Glomerular endothelial cell (primary cell): ENCODE measurements around the gene TRIM29. TPM values are rescaled to one million over a fixed set of nuclear protein-coding genes. Genes with fewer than 3 reads are reported as not detected.
A peak's percentile ranks its signal among the peaks of the same experiment; 100 is the strongest.
"Not testable (repeated sequence)": the region's sequence is repeated elsewhere in the genome, so short reads cannot be mapped to it uniquely, and the experiment has no call there.

Source experiments
- DNase-seq: peaks from one replicate; pipeline ENCODE4 v3.0.0-alpha.2; 2011; ENCODE audit warnings: low read depth, low spot score; ENCODE audit errors: extremely low read depth
- total RNA-seq: library from RNA; depleted of rRNA; stranded (reverse); fragments of >200 nt; gene quantifications from 2 replicates; pipeline ENCODE4 v1.2.3, GENCODE V29; 2015

Gene TRIM29
- total RNA-seq, 1 donor from 2014 or later = not detected

- DNase-seq = peak; percentile 18
Measured at GRCh38 chr11:120172054-120172911, 34.4 kb upstream of the TRIM29 start.

- DNase-seq = no peak
Measured at GRCh38 chr11:120170741-120171261, 32.9 kb upstream of the TRIM29 start.

- no peak for DNase-seq
Measured at GRCh38 chr11:120169981-120170698, 32.2 kb upstream of the TRIM29 start.

DNA sequence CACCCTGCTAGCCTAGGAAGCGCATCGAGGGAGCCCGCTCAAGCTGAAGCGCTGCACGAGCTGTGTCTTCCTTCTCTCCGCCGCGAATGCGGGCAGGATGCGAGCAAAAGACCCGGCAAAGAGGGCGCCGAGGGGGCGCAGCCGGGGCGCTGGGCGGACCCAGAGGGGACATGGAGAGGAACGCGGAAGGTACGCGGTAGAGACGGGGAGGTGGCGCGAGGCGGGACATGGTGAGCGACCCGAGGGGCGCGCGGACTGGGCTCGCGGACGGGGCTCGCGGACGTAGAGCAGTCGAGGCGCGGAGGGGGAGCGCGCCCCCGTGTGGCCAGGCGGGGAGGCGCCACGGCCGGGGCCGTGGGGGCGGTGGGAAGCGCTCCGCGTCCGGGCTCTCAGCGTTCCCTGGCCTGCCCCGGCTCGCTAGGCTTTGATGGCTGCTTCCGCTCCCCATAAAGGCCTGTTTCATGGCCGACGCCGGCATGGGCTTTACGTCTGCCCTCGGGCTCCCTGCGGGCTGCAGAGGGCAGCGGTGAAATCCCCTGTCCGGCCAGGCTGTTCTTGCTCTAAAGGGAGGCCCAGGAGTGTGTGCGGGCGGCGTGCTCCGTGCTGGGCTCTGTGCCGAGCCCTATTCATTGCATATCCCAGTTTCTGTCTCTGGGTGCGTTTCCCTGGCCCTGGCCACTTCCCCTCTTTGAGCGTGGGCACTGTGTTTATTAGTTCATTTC is 31.2 kb upstream of the TRIM29 start:
- DNase-seq = no peak

- no peak for DNase-seq
Measured at GRCh38 chr11:120168108-120168959, 30.4 kb upstream of the TRIM29 start.

DNA sequence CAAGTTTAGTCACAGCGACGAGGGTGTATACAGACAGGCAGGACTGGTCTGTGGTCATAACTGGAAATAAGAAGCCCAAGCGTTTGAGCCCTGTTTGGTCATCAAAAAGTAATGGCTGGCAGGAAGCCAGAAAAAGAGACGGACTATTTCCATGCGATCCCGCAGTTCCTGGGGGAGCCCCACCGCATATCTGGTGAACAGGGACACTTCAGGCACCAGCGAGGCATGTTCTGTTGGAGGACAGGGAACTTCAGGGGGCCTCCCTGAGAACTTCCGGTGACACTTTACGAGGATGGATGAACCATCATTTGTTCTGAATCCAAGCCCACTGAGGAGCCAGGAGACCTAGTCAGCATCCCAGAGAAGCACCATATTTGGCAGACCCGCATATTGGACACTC is 29.7 kb upstream of the TRIM29 start:
- no peak for DNase-seq

DNA sequence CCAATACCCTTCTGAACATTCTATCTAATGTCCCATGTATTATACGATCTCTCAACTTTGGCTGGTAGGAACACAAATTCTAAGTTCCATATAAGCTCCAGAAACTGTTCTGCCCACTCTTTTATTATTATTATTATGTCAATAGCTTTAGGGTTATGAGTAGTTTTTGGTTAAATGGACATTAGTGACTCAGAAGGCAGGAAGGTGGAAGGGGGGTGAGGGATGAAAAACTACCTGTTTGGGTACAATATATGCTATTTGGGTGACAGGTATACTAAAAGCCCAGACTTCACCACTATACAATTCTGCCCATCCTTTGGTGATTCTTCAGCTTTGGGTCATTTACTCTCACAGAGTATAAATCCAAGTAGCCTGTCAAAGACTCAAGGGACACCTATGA is 22.5 kb upstream of the TRIM29 start:
- no peak for DNase-seq

- DNase-seq = no peak
Measured at GRCh38 chr11:120153221-120153620, 15.3 kb upstream of the TRIM29 start.

- no peak for DNase-seq
Measured at GRCh38 chr11:120151536-120151935, 13.6 kb upstream of the TRIM29 start.

- no peak for DNase-seq
Measured at GRCh38 chr11:120149246-120149645, 11.3 kb upstream of the TRIM29 start.

GRCh38 chr11:120147950-120148270 is 10.0 kb upstream of the TRIM29 start:
- DNase-seq = no peak

GRCh38 chr11:120147094-120147949 is 9.4 kb upstream of the TRIM29 start:
- DNase-seq = no peak

- no peak for DNase-seq
Measured at GRCh38 chr11:120146413-120147093, 8.6 kb upstream of the TRIM29 start.

GRCh38 chr11:120144501-120144900 is 6.6 kb upstream of the TRIM29 start:
- DNase-seq = no peak

GRCh38 chr11:120143472-120143871 is 5.6 kb upstream of the TRIM29 start:
- not testable (repeated sequence) for DNase-seq

DNA sequence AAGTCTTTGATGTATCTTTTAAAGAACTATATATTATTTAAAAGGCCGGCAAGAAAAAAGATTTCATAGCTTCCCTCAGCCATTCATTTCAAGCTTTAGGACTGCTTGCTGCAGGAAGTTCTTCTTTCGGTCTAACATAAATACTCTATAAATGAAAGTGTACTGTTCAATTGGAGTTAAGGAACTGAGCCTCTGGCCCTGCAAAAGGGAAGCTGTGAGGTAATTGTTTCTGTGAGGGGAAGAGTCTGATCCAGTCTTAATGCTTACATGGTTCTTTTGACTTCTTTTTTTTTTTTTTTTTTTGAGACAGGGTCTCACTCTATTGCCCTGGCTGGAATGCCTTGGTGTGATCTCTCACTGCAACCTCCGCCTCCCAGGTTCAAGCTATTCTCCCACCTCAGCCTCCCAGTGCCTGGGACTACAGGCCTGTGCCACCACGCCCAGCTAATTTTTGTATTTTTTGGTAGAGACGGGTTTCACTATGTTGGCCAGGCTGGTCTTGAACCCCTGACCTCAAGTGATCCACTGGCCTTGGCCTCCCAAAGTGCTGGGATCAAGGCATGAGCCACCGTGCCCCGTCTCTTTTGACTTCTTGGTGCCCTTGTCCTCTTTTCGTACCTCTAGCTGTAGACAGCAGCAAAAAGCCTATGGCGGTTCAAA is 4.7 kb upstream of the TRIM29 start:
- DNase-seq = no peak

GRCh38 chr11:120141768-120142423 is 4.0 kb upstream of the TRIM29 start:
- DNase-seq = no peak
